HepG2 (cell line): Measurements from ENCODE around the gene RPS8. TPM values are rescaled to one million over a fixed set of nuclear protein-coding genes. Genes with fewer than 3 reads are reported as not detected.

ENCODE experiments used
- ARNTL ChIP-seq: sonication (generic); formaldehyde crosslinking; IDR thresholded peaks from 2 replicates; pipeline ENCODE4 v1.4.0; 2020; ENCODE audit warnings: mild to moderate bottlenecking, missing genetic modification reagents
- DNMT1 ChIP-seq: sonication (generic); formaldehyde crosslinking; IDR thresholded peaks from 2 replicates; pipeline ENCODE4 v1.5.1; 2020; ENCODE audit warnings: mild to moderate bottlenecking, missing genetic modification reagents
- GATAD2A ChIP-seq: IDR thresholded peaks from 2 replicates; pipeline ENCODE4 v1.6.1; 2016
- MED1 ChIP-seq: sonication (generic); formaldehyde crosslinking; IDR thresholded peaks from 2 replicates; pipeline ENCODE4 v1.4.0; 2020; ENCODE audit warnings: missing genetic modification reagents
- NRL ChIP-seq: sonication (generic); formaldehyde crosslinking; IDR thresholded peaks from 2 replicates; pipeline ENCODE4 v1.5.0; 2020; ENCODE audit warnings: missing genetic modification reagents, mild to moderate bottlenecking, moderate library complexity, borderline replicate concordance
- RELA ChIP-seq: sonication (generic); formaldehyde crosslinking; IDR thresholded peaks from 2 replicates; pipeline ENCODE4 v1.4.0; 2020; ENCODE audit warnings: missing genetic modification reagents
- SCMH1 ChIP-seq: sonication (generic); formaldehyde crosslinking; IDR thresholded peaks from 2 replicates; pipeline ENCODE4 v1.9.0; 2021; ENCODE audit warnings: missing genetic modification reagents, mild to moderate bottlenecking, borderline replicate concordance
- SP5 ChIP-seq: IDR thresholded peaks from 2 replicates; pipeline ENCODE4 v1.6.1; 2016; ENCODE audit warnings: low read depth, borderline replicate concordance
- TEAD2 ChIP-seq: sonication (generic); formaldehyde crosslinking; IDR thresholded peaks from 2 replicates; pipeline ENCODE4 v1.9.0; 2021; ENCODE audit warnings: missing genetic modification reagents
- ZNF12 ChIP-seq: sonication (generic); formaldehyde crosslinking; IDR thresholded peaks from 2 replicates; pipeline ENCODE4 v1.5.0; 2020; ENCODE audit warnings: missing genetic modification reagents
- ZNF343 ChIP-seq: sonication (generic); formaldehyde crosslinking; IDR thresholded peaks from 2 replicates; pipeline ENCODE4 v1.4.0; 2020; ENCODE audit warnings: mild to moderate bottlenecking, missing genetic modification reagents
- ZNF350 ChIP-seq: sonication (generic); formaldehyde crosslinking; IDR thresholded peaks from 2 replicates; pipeline ENCODE4 v1.4.0; 2020; ENCODE audit warnings: mild to moderate bottlenecking, low read depth, missing genetic modification reagents, borderline replicate concordance
- ZNF572 ChIP-seq: sonication (generic); formaldehyde crosslinking; IDR thresholded peaks from 2 replicates; pipeline ENCODE4 v1.5.1; 2020; ENCODE audit warnings: mild to moderate bottlenecking, missing genetic modification reagents
- ZNF709 ChIP-seq: sonication (generic); formaldehyde crosslinking; IDR thresholded peaks from 2 replicates; pipeline ENCODE4 v1.5.0; 2020; ENCODE audit warnings: mild to moderate bottlenecking, missing genetic modification reagents
- ZNF781 ChIP-seq: sonication (generic); formaldehyde crosslinking; IDR thresholded peaks from 2 replicates; pipeline ENCODE4 v1.5.1; 2020; ENCODE audit warnings: borderline replicate concordance, mild to moderate bottlenecking, missing genetic modification reagents; ENCODE audit errors: not compliant biosample characterization
- polyA plus RNA-seq, 8 experiments: library from polyadenylated mRNA; depleted of rRNA in 3 of 8; stranded (reverse) in 7 of 8; unstranded in 1 of 8; fragments of >200 nt; fragmentation: Illumina TruSeq in 4 of 8; extraction: Trizol in 4 of 8; gene quantifications; 2 replicates each; pipeline versions ENCODE4 v1.2.1 to v1.2.3, GENCODE V29; 2011 to 2016; ENCODE audit warnings: low read depth in 4 of 8, missing spikeins in 1 of 8, mixed read lengths in 1 of 8; ENCODE audit not compliant: insufficient read depth in 1 of 8
- total RNA-seq, 5 experiments: library from RNA; depleted of rRNA; stranded (reverse); fragments of >200 nt; fragmentation: Illumina TruSeq; extraction: Trizol; gene quantifications; 2 replicates each; pipeline ENCODE4 v1.2.3, GENCODE V29; 2016; ENCODE audit warnings: low read depth in 1 of 5
- TF ChIP-seq, protein P1 (sequence below): sonication (generic); formaldehyde crosslinking; IDR thresholded peaks from 2 replicates; pipeline ENCODE4 v1.4.0; 2020; ENCODE audit warnings: mild to moderate bottlenecking, missing genetic modification reagents
- TF ChIP-seq, protein P2 (sequence below): sonication (generic); formaldehyde crosslinking; conservative IDR thresholded peaks from 2 replicates; pipeline ENCODE4 v1.4.0; 2020; ENCODE audit warnings: mild to moderate bottlenecking, missing genetic modification reagents, moderate library complexity

The RPS8 gene
- total and polyA plus RNA-seq, 2 of the 13 experiments (the other 11 are each of a cell fraction or from before 2014, with no cell fraction given), result 2,628 to 2,822 TPM

DNA sequence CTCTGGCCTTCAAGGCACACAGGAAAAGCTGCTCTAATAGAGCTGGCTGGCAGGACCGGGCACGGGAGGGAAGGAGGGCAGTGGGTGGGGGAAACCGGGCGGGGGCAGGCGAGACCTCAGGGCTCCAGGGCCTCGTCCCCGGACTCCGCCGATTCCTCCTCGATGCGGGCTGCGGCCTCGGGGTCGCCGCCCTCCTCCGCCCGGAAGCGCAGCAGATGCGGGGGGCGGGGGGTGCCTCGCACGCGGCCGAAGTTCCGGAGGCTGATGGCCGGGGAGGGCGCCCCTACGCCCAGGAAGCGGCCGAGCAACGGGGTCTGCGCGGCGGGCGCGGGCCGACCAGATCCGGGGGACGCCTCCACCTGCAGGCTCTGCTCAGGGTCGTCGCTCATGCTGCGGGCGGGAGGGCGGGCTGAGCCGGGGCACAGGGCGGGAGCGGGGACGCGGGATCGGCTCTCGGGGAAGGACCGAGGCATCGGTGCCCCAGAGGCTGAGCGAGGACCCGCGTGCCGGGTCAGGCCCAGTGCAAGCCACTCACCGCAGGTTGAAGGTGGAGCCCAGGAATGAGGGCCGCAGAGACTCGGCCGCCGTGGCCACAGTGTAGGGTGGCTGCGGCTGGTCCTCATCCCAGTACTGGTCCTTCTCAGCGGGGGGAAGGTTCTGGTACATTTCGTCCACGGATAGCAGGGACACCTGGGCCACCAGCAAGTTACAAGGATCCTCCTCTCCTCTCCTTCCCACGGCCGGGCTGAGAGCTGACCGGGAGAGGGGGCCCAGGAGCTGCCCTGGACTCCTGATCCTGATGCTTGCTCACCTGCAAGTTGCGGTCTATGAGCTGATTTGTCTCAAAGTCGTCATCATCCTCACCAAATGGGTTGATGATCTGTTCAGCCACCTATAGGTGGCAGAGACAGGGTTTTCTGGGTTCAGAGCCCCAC, 9.0 kb downstream of the RPS8 start (continued):
- TF ChIP-seq MED1 (CRISPR knock-in tag) (no peak; the same call in none of the 2 replicates), ZNF781 (peak; percentile 14), ZNF343 (CRISPR knock-in tag) (peak; percentile 66; the same call in 1 of the 2 replicates), NRL (CRISPR knock-in tag) (peak; percentile 7; the same call in 1 of the 2 replicates), GATAD2A (CRISPR knock-in tag) (peak; percentile 45; the same call in 1 of the 2 replicates), ARNTL (CRISPR knock-in tag) (peak; percentile 70), ZNF572 (no peak), SCMH1 (no peak), SP5 (no peak), ZNF350 (no peak), TEAD2 (CRISPR knock-in tag) (0 out of 2 replicates have a peak, but pooled peaks have one; percentile 39), RELA (CRISPR knock-in tag) (no peak), DNMT1 (CRISPR knock-in tag) (no peak), ZNF12 (CRISPR knock-in tag) (no peak), ZNF709 (CRISPR knock-in tag) (peak; percentile 62; the same call in 1 of the 2 replicates)
- TF ChIP-seq, protein P1, sequence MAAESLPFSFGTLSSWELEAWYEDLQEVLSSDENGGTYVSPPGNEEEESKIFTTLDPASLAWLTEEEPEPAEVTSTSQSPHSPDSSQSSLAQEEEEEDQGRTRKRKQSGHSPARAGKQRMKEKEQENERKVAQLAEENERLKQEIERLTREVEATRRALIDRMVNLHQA (CRISPR knock-in tag), result no peak
- TF ChIP-seq, protein P2, sequence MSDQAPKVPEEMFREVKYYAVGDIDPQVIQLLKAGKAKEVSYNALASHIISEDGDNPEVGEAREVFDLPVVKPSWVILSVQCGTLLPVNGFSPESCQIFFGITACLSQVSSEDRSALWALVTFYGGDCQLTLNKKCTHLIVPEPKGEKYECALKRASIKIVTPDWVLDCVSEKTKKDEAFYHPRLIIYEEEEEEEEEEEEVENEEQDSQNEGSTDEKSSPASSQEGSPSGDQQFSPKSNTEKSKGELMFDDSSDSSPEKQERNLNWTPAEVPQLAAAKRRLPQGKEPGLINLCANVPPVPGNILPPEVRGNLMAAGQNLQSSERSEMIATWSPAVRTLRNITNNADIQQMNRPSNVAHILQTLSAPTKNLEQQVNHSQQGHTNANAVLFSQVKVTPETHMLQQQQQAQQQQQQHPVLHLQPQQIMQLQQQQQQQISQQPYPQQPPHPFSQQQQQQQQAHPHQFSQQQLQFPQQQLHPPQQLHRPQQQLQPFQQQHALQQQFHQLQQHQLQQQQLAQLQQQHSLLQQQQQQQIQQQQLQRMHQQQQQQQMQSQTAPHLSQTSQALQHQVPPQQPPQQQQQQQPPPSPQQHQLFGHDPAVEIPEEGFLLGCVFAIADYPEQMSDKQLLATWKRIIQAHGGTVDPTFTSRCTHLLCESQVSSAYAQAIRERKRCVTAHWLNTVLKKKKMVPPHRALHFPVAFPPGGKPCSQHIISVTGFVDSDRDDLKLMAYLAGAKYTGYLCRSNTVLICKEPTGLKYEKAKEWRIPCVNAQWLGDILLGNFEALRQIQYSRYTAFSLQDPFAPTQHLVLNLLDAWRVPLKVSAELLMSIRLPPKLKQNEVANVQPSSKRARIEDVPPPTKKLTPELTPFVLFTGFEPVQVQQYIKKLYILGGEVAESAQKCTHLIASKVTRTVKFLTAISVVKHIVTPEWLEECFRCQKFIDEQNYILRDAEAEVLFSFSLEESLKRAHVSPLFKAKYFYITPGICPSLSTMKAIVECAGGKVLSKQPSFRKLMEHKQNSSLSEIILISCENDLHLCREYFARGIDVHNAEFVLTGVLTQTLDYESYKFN (CRISPR knock-in tag), result peak; percentile 5; the same call in 1 of the 2 replicates
